Femur (tissue), 1 donor: Measurements from ENCODE around the gene NELL1.

ENCODE experiments used
- DNase-seq: peaks from one replicate; pipeline ENCODE4 v3.0.0-alpha.2; 2017

Gene NELL1

DNA sequence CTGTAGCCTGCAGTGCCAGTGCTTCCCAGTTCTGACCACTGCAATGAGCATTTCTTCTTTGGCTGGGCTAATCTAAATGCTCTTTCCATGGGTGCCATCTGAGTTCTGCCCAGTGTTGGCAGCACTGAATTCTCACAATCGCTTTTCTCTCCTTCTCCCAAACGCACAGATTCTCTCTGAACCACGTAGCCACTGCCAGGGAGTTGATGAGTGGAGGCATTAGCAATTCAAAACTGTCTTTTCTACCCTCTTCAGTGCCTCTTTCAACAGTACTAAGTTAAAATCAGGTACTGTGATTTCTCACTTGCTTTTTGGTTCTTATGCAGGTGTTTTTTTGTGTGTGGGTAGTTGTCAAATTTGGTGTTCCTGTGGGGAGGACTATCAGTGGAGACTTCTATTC lies 778.5 kb downstream of the NELL1 start:
- no peak for DNase-seq

DNA sequence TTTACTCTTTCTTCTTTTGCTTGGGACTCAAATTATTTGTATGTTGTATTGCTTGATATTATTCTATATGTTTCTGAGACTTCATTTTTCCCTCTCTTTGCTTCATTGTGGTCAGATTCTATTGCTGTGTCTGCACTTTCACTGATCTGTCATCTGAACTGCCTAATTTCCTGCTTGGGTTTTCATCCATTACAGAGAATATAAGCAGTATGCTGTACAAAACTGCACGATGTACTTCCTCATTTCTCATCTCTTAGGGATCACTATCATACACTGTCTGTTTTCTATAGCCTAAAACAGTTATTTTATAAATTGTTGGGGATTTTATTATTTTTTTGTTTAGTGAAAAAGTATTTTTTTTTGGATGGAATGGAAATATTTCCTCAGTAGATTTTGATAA lies 786.8 kb downstream of the NELL1 start:
- DNase-seq = no peak

DNA sequence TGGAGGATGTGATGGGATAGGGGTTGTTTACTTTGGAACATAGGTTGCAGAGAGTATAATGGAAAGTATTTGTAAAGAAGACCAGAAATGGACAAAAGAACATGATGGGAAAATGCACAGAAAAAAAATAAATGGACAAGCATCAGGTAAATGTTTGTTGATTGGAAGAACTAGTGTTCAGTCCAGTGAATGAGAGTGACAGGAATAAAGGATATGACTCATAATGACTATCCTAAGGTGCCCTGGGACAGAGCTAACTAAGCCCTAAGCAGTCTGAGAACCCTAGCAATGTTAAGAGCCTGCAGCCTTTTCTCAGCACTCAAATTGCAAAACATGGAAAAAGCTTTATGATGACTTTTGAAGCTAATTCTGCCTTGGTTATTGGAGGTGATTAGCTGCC lies 790.7 kb downstream of the NELL1 start:
- DNase-seq = no peak

DNA sequence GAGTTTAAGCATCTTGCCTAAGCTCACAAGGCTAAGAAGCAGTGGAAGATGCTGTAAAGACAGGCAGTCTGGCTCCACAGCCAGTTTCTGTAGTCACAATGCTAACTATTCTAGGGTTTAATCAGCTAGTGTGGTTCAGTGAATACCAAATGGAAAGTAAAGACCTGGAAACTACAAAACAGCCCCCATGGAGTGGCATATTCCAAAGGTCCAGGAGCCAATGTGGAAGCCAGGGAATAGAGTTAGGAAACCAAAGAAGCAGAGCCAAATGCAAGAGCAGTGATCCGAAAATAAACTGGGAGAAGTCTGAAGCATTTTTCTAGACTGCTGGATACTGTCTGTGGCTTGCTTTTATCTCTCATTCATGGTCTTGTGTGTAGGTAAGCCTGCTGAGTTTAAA lies 792.3 kb downstream of the NELL1 start:
- no peak for DNase-seq

DNA sequence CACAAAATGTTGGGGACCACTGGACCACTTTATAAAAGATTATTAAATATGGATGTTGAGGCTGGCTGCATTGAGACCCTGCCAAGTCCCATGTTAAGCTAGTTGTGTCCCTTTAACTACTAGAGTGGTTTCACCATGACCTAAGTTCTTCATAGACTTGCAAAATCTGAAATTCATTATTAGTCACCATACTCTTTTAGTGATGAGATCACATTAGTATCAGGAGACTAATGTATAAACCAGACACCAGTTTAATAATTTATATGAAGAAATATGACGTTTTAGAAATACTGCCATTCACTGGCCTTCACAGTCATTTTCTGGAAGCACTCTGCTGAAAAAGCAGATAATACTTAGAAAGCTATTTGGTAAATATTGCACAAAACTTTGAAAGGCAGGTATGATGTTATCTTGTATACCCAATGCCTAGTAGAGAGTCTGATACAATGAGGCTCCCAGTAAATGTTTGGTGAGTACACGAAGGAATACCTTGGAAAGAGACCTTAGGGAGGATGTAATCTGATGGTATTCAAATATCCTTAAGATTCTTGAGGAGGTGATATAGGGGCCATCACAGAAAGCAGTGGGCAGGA lies 795.3 kb downstream of the NELL1 start:
- no peak for DNase-seq

DNA sequence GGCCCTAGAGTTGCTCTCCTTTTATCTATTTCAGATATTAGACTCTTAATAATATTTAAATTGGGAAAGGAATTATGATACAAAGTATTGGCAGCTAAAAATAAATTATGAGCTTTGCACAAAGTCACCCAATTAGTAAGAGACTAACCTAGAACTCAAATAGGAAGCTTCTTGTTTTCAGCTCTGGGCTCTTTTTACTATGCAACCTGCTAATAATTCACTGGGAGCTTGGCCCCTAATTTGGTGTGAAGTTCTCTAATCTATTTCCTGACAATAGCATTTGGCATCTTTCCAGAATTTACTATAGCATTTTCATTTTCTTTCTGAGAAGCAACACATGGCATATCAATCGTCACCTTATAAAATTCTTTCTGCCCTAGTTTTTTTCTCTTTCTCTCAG lies 795.8 kb downstream of the NELL1 start:
- DNase-seq = no peak

DNA sequence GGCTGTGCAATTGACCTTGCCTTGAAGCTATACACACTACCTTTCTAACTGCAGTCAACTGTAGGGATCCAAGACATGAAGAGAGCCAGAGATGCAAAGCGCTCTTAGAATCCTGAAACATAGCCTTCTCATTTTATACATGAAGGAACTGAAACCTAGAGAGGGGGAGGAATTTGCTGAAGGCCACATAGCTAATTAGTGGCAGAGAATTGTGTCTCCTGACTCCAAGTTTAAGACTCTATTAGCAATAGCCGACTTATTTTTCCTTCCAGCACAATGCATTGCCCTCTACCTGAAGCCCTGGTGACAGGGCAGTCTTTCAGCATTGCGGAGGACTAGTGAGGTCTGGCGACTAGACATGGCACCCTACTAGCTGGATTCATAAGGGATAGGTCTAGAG lies 796.5 kb downstream of the NELL1 start:
- DNase-seq = no peak

DNA sequence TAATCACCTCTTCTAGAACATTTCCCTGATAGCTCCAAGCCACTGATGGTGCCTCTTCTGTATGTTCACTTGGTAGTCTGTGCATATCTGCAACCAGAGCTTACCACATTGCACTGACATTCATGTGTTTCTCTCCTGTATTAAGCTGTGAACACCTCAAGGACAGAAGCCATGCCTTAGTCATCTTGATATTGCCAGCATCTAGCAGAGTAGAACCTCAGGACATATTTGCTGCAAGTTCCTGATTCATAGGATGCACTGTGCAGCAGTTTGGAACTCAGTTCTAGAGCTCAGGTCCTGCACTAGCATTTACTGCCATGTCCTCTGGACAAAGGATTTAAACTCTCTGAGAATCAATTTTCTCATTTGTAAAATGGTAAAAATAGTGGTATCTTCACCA lies 801.1 kb downstream of the NELL1 start:
- no peak for DNase-seq

DNA sequence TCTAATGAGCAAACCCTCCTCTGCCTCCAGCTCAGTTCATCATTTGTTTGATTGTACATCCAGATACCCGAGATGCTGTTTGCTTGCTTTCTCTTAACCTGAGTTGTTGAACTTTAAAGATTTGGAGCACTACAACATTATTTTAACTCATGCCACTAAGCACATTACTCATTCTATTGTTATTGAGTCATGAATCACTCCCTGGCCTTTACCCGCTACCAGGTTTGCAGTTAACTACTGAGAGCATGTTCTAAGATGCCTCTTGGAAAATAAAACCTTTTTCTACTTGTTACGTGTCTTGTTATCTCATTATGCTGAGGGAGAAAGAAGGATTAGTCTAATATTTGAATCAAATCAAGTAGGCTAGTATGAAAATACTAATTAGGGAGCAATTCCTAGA lies 802.9 kb downstream of the NELL1 start:
- DNase-seq = no peak

DNA sequence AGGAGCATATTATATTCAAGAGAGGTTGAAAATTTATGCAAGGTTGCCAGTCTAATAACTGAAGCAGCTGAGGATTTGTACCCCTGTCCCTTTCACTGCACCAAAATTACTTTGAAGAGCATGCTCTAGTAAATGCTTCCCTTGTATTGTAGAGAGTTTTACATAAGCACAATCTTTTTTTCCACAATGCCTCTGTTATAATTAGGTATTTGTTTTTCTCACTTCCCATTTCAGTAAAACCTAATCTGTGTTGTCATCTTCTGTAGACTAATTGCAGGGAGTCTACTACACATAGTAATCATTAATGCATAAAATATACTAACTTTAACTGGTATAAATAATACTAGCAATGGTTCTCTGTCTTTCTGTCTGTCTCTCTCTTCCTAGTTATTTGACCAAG lies 805.1 kb downstream of the NELL1 start:
- no peak for DNase-seq

DNA sequence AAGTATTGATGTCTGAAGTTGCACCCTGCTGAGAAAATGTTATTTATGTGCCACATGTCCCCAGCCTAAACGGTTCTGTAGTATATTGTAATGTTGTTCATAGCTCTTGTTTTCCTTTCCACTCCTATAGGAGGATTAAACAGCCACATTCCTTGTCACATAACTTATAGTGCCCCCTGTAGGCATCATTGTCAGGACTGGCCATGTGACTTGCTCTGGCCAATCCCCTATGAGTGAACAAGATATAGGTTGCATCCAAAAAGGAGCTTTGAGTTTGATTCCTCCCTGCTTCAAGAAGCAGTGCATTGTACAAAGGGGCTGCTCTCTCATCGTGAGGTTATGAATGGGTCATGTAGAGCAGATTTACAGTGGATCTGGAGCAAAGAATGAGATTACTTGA lies 805.9 kb downstream of the NELL1 start:
- no peak for DNase-seq

DNA sequence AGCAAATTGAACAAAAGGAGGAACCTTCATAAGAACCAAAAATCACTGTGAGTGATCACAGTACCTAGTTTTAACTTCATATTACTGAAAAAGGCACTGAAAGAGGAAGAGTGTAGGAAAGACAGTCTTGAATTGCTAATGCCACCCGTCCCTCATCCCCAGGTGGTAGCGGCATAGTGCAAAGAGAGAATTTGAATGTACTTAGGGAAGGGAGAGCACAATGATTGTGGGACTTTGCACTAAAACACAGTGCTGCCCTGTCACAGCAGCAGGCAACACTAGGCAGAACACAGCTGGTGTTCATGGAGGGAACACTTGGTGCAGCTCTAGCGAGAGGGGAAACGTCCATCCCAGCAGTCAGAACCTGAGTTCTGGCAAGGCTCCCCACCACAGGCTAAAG lies 807.2 kb downstream of the NELL1 start:
- no peak for DNase-seq

DNA sequence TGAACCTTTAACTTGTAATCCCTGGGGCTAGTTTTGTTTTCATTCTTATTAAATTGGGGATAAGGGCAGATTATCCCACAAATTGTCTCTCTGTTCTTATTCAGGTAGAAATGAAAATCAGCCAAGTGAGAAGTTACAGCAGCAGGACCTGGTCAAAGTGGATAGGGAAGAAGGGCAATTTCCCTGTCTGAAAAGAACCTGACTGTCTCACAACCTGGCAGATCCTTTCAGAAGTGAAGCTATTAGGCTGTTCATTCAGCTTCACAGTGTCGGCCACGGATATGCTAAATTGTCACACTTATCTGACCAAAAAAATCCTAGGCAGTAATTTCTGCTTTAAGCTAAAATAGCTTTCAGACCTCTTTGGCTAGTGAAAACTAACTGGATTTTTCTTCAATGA lies 810.9 kb downstream of the NELL1 start:
- no peak for DNase-seq

DNA sequence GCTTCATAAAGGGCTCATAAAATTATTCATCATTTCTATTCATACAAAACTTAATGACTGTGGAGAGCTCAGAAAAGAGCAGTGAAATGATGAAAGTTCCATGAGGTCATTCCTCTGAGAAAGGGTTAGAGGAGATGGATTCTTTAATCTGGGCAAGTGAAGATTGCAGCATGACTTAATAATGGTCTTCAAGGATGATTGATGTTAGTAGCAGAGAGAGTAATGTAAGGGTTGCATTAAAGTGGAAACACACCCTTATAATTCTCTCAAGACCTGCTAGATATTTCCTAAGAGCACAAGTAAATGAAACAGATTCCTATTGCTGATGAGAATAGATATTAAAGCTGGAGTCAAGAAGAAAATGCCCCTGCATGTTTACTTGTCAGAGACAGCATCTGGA lies 811.9 kb downstream of the NELL1 start:
- DNase-seq = no peak

DNA sequence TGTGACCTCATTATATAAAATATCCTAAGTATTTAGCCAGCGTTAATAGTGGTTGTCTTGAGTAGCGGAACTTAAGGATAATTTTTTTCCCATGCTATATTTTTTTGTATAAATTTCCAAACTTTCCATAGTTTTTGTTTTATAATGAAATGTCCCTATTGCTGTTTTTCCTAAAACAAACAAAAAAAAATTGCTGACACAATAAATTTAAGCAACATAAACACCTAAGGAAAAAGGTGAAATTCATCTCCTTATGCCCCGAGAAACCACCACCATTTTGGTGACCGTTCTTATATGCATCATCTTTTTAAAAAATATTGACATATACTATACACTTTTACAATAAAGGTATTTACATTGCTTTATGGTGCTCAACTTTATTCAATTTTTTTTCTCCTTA lies 814.7 kb downstream of the NELL1 start:
- no peak for DNase-seq

DNA sequence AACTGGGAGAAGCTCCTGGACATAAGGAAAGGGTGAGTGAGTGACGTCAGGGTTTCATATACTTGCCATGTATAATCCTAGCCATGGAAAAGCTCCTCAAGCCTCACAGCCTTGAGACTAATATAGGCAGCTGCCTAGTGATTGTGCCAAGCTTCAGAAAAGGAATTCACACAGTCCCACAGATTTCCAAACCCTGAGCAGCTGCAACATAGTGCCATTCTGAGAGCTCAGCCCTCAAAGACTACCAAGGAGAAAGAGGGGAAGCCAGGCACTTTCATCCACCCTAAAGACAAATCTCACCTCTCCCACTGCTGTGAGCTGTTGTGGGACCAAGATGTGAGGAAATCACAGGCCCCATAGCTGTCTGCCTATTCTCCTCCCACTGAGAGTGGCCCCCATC lies 815.6 kb downstream of the NELL1 start:
- peak; percentile 29 for DNase-seq

DNA sequence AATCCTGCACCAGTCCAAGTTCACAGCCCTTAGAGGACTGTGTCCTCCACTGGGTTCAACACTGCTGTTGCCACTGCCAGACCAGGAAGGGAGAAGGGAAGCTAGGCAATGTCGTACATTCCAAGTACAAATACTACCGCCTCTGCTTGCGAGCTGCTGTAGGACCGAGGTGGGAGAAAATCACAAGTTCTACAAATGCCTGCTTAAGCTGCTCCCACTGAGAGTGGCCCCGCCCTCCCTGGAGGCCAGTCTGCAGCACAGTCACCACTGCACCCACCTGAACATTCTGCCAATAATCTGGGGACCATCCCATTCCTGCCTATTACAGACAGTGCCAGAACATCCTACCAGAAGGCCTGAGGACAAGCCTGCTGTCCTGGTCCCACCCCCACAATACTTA lies 816.0 kb downstream of the NELL1 start:
- DNase-seq = no peak

DNA sequence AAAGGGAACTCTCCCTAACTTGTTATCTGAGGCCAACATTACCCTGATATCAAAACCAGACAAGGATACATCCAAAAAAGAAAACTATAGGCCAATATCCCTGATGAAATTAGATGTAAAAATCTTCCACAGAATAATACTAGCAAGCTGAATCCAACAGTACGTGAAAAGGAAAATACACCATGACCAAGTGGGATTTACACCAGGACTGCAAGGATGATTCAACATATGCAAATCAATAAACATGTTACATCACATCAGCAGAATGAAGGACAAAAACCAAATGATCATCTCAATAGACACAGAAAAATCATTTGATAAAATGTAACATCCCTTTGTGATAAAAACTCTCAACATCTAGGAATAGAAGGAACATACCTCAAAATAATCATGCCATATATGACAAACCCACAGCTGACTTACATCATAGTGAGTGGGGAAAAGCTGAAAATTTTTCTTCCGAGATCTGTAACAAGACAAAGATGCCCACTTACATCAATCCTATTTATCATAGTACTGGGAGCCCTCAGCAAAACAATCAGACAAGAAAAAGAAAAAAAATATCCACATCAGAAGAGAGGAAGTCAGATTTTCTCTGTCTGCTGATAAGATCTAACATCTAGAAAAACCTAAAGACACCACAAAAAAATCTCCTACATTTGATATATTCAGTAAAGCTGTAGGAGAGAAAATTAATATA lies 820.2 kb downstream of the NELL1 start:
- DNase-seq = no peak

DNA sequence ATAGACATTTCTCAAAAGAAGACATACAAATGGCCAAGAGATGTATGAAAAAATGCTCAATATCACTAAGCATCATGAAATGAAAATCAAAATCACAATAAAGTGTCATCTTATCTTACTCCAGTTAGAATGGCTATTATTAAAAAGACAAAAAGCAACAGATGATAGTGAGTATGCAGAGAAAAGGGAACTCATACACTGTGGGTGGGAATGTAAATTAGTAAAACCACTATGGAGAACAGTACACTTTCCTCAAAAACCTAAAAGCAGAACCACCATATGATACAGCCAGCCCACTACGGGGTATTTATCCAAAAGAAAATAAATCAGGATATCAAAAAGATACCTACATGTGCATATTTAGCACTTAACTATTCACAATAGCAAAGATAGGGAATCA lies 823.5 kb downstream of the NELL1 start:
- no peak for DNase-seq

DNA sequence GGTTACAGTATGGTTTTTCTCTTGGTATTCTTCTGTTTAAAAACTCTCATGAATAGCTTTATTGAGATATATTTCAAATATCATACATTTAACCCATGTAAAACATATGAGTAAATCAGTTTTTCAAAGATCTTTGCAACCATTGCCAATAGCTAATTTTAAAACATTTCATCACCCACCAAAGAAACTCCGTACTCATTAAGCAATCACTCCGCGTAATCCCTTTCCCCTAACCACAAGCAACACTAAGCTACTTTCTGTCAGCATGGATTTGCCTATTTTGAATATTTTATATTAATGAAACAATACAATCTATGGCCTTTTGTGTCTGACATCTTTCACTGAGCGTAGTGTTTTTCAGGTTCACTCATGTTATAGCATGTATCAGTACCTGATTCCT lies 825.6 kb downstream of the NELL1 start:
- DNase-seq = no peak

DNA sequence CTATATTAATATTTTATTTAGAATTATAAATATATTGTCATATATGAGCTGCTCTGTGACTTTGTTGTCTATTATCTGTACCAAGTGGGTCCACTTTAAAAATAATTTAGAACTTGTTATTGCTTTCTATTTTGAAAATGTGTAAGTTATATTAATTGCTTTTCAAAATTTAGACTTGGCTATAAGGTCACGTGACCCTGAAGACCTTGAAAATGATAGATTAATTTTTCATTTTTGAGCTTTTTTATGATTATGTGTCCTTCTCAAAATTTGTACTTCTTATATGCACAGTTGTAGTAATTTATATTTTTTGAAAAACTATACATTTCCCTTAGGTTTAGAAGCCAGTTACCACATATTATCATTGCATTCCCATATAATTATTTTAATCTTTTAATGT lies 826.5 kb downstream of the NELL1 start:
- no peak for DNase-seq

DNA sequence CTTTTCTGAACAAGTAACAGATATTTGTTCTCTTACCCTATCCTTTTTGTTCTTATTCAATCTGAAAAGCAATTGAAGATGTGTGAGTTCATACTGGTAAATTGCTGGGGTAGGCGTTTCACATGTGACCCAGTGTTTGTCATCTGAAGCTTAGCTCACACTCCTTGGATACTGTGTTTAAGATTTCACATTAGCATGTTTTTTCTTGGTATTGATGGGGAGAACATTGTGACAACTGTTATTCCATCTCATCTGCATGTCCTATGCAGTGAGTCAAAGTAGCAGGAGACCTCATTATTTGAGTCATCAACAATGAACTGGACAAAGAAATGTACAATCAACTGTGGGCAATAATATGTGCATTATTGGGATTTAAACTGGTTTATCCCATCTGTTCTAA lies 831.9 kb downstream of the NELL1 start:
- no peak for DNase-seq

DNA sequence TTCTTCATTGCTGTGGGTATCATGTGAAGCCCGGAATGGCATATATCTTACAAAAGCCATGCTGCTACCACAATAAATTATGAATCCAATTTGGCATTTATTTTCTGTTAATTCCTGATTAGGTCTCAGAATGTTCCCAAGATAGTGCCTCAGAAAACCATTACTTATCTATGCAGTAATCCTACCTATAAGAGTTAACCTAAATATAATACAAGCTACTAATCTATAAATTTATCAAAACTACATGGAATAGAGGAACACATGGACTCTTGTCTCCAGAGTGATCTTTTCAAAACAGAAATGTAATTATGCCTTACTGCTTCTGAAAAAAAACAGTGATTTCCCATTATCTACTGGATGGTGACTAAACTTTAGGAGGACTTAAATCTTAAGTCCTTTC lies 835.7 kb downstream of the NELL1 start:
- no peak for DNase-seq

DNA sequence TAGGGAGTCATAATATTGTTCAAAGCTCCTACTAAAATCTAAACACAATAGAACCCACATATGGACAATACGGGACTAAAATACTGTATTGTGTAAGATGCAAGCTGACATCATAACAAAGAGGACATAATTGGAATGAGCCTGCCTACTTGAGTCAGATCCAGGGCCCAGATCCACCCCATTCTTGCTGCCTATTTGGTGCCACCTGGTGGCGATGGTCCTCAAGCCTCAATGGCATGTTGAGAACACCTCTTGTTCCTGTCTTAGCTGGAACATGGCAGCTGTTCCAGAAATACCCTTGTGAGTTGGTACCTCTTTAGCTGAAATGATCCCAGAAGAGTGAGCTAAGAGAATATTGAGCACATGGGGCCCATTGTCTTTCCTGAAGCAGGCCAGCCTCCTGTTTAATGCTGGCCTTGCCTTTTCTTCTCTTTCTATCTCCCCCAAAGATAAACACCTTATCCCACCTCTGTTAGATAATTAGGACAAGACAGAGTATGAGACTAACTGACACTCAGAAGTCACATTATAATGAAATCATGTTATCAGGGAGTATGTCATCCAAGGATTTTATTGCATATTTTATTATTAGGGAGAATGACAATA lies 842.6 kb downstream of the NELL1 start:
- DNase-seq = peak; percentile 29

DNA sequence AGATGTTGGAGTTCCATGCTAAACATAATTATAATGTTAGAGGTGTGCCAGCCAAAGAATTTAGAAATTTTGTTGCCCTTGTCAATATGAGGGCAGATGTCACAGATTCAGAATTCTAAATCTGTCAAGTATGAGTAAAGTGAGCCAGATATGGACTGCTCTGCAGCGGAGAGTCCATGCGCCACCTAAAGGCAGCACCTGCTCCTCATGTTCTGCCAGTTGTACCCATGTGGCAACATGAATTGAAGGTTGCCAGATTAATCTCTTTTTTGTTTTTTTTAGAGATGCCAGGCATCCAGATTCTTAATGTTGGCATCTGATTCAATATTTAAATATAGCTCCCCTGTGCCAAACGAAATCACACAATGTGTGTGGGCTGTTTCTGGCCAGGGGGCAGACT lies 844.9 kb downstream of the NELL1 start:
- no peak for DNase-seq
